Gastroesophageal sphincter (tissue), 3 donors: ENCODE results near the gene VPS51.

Experiments used
- POLR2A ChIP-seq, 2 donors: fragments of 450-650 bp; IDR thresholded peaks; one replicate each; pipeline ENCODE4 v1.6.1; 2017; ENCODE audit warnings: antibody characterized with exemption in 2 of 2, mild to moderate bottlenecking in 2 of 2, moderate library complexity in 1 of 2
- TF ChIP-seq, protein P1 (sequence below), 4 experiments: fragments of 200-600 bp in 2 of 4; fragments of 450-650 bp in 2 of 4; sonication (generic) in 1 of 4; IDR thresholded peaks; one replicate each; pipeline ENCODE4 v1.5.1; 2017 to 2019; ENCODE audit warnings: antibody characterized with exemption in 4 of 4, mild to moderate bottlenecking in 2 of 4, moderate library complexity in 2 of 4

DNA sequence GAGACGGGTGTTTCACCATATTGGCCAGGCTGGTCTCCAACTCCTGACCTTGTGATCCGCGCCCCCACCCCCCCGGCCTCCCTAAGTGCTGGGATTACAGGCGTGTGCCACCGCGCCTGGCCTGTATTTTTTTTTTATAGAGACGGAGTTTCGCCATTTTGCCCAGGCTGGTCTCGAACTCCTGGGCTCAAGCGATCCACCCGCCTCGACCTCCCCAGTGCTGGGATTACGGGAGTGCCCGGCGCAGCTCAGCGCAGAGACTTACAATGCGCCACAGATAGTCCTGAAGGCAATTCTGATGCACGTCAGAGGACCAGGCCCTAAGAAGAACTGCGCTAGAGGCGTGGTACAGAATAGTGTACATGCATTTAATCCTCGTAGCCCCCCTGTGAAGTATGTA lies 587 bp upstream of the VPS51 start:
- TF ChIP-seq POLR2A (IDR thresholded peaks at IDR 0.05), result no peak
- TF ChIP-seq, protein P1, sequence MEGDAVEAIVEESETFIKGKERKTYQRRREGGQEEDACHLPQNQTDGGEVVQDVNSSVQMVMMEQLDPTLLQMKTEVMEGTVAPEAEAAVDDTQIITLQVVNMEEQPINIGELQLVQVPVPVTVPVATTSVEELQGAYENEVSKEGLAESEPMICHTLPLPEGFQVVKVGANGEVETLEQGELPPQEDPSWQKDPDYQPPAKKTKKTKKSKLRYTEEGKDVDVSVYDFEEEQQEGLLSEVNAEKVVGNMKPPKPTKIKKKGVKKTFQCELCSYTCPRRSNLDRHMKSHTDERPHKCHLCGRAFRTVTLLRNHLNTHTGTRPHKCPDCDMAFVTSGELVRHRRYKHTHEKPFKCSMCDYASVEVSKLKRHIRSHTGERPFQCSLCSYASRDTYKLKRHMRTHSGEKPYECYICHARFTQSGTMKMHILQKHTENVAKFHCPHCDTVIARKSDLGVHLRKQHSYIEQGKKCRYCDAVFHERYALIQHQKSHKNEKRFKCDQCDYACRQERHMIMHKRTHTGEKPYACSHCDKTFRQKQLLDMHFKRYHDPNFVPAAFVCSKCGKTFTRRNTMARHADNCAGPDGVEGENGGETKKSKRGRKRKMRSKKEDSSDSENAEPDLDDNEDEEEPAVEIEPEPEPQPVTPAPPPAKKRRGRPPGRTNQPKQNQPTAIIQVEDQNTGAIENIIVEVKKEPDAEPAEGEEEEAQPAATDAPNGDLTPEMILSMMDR (IDR thresholded peaks at IDR 0.05), result no peak
